Measurements from ENCODE around the gene HIPK4. TPM values are rescaled to one million over a fixed set of nuclear protein-coding genes. Genes with fewer than 3 reads are reported as not detected.
"Not testable (repeated sequence)": the region's sequence is repeated elsewhere in the genome, so short reads cannot be mapped to it uniquely, and the experiment has no call there.

Gene HIPK4
- total RNA-seq, 1 donor from 2014 or later = not detected

DNA sequence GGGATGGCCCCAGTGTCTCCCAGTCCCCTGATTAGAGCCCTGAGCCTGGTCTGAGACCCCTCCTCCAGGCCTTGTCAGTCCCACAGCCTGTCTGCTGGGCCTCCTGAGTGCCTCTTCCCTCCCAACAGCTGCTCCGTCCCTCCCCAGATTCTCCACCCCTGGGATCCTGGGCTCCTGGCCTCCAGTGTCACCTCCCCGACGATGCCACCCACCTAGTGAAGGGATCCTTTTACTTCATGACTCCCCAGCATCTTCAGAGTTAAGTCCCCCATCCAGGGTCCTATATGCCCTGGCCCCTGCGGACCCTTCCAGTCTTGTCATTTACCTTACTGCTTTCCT is 27.6 kb upstream of the HIPK4 start:
- intact Hi-C loops (cut with micrococcal nuclease) = no loop called here

DNA sequence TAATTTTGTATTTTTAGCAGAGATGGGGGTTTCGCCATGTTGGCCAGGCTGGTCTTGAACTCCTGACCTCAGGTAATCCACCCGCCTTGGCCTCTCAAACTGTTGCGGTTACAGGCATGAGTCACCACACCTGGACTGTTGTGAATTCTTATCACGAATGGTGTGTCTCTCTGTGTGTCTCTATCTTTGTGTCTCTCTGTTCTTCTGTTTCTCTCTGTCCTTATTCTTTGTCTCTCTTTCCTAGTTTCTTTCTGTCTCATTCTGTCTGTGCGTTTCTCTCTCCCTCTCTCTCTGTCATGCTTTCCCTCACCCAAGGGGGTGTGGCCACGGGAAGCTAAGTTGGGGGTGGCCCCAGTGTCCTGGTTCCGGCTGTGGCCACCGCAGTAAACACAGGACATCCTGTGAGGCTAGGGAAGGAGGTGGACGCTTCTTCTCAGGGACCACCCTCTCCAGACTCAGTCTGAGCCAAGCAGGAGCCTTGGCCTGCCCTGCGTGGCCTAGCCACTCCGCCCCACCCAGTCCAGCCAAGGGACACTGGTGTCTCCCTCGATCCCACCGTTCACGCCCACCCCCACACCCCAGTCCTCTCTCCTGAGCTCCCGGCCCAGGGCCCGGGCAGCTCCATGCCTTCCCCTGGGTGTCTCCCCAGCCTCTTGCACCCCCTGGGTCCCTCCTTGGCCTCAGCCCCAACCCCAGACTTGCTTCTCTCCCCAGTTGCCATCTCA is 27.1 kb upstream of the HIPK4 start:
- intact Hi-C loops (cut with micrococcal nuclease) = no loop called here

DNA sequence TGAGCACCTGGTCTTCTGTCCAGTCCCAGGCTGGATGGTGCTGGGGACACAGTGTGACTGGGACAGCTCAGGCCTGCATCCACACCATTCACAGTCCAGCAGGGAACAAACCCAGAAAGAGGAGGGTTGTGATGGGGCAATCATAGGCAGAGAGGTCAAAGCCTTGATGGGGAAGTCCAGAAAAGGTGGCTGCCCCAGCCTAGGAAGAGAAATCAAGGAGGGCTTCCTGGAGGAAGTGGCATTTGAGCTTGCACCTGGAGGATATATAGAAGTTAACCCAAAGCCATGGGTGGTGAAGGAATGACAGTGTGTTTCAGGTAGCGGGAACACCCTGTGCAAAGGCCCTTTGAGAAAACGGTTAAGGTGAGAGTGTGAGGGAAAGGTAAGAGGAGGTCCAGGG is 25.8 kb upstream of the HIPK4 start:
- intact Hi-C loops (cut with micrococcal nuclease) = no loop called here

DNA sequence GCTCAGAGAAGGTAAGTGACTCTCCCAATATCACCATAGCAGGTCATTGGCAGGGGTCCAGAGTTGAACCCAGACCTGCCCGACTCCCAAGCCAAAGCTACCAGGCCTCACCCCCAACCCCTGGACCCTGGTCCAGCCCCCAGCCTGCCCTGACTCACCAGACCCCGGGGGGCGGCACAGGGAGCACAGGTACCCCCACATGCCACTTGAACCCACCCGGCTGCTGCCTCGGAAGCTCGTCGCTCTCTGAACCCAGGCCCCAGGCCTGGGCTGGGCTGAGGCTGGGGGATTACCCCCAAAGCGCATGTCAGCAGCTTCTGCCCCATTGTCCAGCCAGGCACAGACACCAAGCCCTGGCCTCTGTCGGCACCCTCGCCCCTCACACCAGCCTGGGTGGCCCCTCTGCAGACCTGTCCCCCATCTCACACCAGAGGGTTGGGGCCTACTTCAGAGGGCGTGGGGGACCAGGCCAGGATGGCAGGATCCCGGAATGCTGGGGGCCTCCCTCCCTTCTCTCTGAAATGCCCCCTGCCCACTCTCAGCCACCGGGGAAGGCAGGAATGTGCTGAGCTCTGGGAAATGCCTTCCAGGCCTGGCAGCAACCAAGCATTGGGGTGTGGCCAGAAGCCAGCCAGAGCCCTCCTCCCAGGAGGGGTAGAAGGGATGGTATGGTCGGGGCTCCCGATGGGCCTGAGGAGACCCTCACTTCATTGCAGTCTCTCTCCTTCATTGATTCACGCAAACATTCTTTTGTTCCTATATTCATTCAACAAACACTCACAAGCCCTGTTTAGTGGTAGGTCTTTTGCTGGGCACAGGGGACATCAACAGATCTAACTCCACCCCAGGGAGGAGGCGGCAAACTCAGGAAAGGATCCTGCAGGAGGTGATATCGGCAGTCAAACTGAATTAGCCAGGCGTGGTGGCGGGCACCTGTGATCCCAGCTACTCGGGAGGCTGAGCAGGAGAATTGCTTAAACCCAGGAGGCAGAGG is 24.9 kb upstream of the HIPK4 start:
- intact Hi-C loops (cut with micrococcal nuclease) = no loop called here

DNA sequence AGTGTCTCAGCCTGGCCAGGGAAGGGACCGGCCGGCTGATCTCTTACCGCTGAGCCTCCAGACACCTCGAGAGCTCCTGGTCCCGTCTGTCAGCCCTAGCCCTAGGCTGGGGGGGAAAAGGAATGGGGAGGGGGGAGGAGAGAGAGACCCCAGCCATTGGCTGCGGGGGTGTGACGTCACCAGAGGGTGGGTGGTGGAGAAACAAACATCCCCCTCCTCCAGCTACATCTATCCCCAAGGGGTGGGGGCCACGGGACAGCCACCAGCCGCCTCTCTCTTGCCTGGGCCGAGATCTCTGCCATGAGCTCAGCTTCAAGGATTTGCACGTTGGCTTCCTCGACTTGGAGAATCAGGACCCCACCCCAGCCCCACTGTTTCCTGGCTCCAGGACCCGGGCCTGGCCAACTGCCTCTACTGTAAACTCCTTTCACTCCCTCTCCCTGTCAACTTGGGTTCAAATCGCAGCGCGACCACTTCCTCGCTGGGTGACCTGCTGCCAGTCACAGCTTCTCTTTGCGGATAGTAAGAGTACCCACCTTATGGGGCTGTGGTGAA is 23.4 kb upstream of the HIPK4 start, which contains the start of gene PRX:
Gene PRX (minus strand): TSS at position 88 of the 555 bp plus-strand sequence. CDS start 5,446 bp downstream, outside the sequence.
- intact Hi-C loops (cut with micrococcal nuclease) = no loop called here

DNA sequence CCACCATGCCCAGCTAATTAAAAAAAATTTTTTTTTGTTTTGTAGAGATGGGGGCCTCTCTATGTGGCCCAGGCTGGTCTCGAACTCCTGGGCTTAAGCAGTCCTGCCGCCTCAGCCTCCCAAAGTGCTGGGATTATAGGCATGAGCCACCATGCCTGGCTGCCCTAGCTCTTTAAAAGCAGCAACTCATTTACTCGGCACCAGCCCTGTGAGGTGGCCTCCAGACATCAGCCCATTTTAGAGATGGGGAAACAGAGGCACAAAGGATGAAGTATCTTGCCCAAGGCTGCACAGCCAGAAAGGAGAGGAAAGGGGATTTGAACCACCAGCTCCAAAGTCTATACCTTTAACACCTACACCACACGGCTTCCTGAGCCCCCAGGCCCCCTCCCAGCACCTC is 22.9 kb upstream of the HIPK4 start:
- intact Hi-C loops (cut with micrococcal nuclease) = no loop called here

DNA sequence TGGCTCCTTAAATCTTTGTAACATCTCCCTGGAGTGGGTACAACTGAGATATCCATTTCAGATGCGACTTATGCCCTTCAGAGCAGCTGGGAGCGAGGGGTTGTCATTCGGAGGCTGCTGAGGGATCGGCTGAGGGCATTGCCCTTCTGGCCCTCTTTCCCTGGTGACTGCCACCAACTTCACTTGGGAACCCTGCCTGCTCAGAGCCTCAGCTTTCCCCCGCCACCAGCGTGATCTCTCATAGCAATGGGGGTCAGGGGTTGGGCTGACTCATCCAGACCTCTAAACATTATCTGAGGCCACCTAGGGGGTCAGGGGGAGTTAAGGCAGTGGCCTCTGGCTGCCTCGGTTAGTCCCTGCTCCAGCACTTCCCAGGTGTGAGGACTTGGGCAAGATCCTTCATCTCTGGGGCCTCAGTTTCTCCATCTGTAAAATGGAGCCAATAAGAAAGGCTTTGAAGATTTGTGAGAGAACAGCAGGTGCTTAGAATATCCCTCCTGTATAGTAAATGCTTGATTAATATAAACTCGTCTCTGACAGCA is 22.0 kb upstream of the HIPK4 start:
- intact Hi-C loops (cut with micrococcal nuclease) = no loop called here

DNA sequence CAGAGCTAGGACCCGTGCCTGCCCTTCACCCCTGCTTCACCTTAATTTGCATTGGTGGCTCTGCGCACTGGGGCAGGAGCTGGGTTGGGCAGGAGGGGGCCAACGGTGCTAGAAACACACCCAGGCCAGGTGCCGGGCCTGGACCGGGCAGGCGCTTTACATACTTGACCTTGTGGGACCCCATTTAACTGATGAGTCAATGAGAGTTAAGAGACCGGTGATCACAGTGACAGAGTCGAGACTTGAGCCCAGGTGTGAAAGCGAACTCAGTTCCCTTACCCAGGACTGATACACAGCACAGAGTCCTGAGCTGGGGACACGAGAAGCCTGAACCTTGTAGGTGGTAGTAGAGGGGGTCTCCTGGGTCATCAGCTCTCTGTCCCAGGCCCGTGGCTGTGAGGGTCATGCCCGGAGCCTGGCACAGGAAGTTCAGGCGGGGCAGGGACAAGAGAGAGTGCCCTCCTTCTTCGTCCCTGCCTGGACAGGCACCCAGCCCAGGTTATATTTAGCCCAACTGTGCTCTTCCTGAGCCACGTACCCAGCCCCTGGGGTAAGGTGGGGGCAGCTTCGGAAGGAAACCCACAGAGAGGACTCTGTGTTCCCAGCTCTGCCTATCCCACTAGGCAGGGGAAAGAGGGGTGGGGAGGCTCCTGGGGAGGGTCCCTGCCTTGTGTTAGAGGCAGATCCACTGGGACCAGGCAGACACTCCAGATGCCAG is 21.3 kb upstream of the HIPK4 start:
- intact Hi-C loops (cut with micrococcal nuclease) = no loop called here

DNA sequence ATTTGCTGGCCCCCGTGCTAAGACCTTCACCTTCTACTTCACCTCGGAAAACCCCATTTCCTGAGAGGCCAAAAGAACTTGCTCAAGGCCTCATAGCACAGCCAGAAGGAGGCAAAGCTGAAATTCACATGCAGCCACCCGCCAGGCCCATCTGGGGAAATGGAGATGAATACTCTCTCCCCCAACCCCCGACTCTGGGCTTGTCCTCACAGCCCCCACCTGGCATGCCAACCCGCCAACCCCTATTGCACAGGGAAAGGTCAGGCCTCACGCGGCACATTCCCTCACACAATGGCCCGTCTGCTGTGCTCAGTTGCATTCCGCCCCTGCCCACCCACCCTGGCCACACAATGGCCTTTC is 20.0 kb upstream of the HIPK4 start:
- intact Hi-C loops (cut with micrococcal nuclease) = no loop called here

DNA sequence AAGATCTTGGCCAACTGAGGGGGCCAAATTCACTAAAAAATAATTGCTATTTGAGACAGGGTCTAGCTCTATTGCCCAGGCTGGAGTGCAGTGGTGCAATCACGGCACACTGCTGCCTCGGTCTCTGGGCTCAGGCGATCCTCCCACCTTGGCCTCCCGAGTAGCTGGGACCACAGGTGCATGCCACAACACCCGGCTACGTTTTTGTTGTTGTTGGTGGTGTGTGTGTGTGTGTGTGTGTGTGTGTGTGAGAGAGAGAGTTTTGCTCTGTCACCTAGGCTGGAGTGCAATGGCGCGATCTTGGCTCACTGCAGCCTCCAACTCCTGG is 18.6 kb upstream of the HIPK4 start:
- intact Hi-C loops (cut with micrococcal nuclease) = not testable (repeated sequence)

DNA sequence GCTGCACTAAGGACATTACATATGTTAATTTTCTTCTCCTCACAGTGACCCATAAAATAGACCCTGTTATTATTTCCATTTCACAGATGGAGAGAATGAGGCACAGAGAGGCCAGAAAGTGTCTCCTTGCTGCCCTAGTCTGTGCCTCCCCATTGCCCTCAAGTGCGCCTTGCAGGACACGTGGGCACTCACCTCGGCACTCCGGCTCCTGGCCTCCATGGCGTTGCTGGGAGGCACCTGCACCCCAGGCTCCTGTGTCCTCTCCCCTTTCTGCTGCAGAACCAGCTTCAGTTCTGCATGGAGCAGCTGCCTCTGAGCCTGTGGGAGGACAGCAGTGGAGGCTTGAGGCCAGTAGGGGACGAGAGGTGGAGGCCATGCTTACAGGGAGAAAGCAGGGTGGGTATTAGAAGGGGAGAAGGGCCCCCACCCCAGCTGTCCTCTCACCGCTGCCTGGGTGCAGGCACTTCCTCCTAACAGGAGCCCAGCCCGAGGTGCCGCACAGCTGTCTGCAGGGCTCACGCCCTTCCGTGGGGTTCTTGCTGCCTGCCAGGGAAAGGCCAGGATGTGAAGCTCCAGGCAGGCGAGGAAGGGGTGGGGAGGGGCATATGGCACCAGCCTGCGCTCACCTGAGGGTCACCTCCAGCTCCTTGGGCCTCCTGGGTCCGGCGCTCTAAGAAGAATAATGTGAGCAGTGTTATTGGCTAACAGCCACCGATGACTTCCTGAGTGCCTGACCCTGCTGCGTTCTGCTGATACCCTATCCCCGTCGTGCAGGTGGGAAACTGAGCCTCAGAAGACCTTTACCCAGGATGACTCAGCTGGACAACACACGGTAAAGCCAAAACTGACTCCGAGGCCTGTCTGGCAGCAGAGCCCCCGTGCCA is 18.0 kb upstream of the HIPK4 start:
- intact Hi-C loops (cut with micrococcal nuclease) = no loop called here

DNA sequence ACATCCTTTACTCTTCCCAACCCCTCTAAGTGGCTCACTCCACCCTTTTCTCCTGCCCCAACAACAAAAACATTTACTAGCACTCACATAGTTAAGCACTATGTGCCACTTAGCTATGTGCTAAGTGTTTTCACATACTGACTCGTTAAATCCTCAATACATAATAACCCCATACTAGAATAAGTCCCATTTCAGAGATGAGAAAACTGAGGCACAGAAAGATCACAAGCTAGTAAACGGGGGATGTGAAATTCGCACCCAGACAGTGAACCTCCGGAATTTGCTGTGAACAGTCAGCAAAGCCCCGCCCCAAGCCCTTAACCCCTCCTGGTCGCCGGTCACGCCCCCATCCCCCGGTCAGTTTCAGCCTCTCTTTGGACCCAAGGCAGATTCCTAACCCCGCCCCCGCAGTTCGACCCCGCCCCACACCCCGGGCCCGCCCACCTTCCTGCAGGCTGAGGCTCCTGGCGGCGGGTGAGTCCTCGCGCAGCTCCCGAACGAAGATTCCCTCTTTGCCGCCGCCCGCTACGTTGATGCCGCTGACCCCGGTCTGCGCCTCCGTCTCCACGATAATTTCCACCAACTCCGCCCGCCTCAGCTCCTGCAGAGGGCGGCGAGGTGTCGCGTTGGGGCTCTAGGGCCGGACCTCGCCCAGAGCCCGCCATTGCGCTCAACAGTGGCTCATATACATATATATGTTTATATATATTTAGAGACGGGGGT is 13.4 kb upstream of the HIPK4 start:
- intact Hi-C loops (cut with micrococcal nuclease) = loop anchor here (5.0 kb wide), 1 partner anchor 64 kb away; the partner anchor contains the start of genes BLVRB and SPTBN4

DNA sequence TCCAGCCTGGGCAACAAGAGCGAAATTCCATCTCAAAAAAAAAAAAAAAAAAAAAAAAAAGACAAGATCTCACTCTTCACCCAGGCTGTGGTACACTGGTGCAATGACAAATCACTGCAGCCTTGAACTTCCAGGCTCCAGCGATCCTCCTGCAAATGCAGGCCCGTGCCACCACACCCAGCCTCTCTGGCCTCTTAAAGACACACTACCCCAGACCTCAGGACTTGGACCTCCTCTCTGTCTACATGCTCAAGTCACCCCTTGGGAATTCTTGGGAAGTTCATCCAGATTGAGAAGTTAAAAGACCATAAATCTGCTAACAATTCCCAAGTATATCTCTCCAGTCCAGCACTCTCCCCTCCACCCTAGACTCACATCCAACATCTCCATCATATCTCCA is 10.6 kb upstream of the HIPK4 start:
- intact Hi-C loops (cut with micrococcal nuclease) = loop anchor here (5.0 kb wide), 1 partner anchor 67 kb away; the partner anchor contains the start of genes BLVRB and SPTBN4

DNA sequence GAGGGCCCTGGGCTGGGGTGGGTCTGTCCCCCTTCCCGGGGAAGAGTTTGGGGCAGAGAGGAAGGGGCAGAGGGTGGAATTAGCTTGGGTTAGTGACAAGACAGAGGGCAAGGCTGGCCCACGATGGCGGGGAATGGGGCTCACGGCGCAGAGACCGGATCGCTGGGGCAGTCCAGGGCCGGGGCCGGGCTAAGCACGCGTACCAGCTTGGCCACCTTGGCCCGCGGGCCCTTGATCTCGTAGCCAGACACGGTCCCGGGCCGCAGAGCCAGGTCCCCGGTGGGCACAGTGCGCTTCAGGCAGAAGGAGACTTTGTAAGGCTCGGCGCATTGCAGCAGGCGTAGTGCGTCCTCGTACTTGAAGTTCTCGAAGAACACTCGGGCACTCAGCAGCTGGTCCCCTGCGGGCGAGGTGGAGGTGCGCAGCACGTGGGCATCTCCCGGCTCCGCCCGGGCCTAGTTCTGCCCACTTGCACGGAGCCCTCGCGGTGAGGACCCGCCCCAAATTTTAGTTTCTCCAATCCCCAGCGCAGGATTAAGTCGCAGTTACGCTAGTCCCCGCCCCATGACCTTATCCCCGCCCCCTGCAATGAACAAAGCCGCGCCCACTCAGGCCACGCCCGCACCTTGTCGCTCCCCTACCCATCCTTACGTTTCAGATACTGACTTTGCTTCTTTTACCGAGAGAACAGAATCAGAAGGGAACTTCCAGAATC is 8.6 kb upstream of the HIPK4 start:
- intact Hi-C loops (cut with micrococcal nuclease) = no loop called here

DNA sequence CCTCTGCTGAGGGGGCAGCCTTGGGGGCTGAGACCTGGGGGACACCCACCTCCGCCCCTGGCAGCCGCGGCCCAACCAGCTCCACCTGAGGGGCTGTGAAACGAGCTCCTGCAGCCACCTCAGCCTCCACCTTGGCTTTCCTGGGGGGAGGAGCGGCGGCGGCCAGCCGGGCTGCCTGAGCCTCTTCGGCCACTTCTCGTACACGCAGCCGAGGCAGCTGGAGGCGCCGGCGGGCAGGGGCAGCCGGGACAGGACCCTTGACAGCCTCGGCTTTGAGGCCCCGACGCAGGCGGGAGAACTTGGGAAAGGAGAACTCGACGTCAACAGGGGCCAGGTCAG is 7.6 kb upstream of the HIPK4 start:
- intact Hi-C loops (cut with micrococcal nuclease) = no loop called here

DNA sequence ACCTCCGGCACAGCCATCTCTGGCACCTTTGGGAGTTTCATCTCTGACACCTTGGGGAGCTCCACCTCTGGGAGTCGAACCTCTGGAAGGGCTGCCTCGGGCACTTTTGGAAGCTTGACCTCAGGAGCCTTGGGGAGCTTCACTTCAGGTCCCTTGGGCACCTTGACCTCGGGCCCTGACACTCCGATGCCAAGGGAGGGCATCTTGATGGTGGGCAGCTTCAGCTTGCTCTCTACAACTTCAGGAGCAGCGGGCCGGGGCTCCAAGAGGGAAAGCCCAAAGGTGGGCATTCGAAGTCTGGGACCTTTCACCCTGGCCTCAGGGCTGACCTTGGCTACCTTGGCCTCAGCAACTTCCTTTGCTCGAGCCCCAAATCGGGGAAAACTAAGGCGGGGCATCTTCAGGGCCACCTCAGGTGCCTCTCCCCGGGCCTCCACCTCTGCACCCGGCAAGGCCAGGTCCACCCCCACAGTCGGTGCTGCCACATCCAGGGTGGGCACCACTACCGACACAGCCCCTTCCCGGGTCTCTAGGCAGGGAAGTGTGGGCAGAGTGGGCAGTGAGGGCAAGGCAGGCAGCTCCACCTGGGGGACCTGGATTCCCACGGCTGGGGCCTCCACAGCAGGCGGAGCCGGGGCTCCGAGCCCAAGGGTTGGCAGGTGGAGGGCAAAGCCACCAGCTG is 7.0 kb upstream of the HIPK4 start:
- intact Hi-C loops (cut with micrococcal nuclease) = no loop called here

DNA sequence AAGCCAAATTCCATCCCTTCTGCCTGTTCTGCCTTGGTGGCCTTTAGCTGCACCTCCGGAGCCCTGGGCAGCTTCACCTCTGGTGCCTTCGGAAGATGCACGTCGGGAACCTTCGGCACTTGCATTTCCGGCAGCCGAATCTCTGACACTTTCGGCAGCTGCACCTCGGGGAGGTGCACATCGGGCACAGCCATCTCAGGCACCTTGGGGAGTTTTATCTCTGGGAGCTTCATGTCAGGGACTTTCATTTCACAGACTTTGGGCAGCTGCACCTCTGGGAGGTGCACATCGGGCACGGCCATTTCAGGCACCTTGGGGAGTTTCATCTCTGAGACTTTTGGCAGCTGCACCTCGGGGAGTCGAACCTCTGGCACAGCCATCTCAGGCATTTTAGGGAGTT is 6.0 kb upstream of the HIPK4 start:
- intact Hi-C loops (cut with micrococcal nuclease) = no loop called here

DNA sequence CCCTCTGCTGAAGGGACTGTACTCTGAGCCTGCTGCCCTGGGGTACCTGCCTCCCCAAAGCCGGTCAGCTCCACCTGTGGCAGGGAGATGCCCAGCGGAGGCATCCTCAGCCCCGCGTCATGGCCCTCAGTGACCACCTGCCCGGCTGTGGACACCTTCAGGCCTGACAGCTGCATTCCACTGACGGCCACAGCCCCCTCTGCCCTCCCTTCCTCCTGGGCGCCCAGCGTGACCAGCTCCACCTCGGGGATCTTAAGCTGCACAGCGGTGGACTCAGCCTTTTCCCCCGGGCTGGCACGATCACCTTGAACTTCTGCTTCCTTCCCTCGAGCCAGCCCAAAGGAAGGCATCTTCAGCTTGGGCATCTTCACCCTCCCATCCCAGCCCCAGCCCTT is 4.8 kb upstream of the HIPK4 start:
- intact Hi-C loops (cut with micrococcal nuclease) = no loop called here

Data from T-helper 2 cell treated with Interferon-gamma antibody and Interleukin-4, amounts not matched to agents 100 ng/mL and 5 ng/mL, for 36 hours (primary cell).